GM12865 (cell line): Measurements from ENCODE around the gene HTR2C.

Experiments used
- DNase-seq: peaks from one replicate; pipeline ENCODE4 v3.0.0; 2010; ENCODE audit warnings: low read depth
- H3K4me3 ChIP-seq: 2 replicates; pipeline ENCODE4 v1.5.1; 2011; ENCODE audit warnings: mild to moderate bottlenecking, low read depth, low read length, control low read depth
- TF ChIP-seq, protein P1 (sequence below): IDR thresholded peaks from 2 replicates; pipeline ENCODE4 v1.5.1; 2011; ENCODE audit warnings: low read length, control low read depth, low read depth, inconsistent platforms; ENCODE audit not compliant: insufficient read depth; ENCODE audit errors: missing control alignments

HTR2C gene

DNA sequence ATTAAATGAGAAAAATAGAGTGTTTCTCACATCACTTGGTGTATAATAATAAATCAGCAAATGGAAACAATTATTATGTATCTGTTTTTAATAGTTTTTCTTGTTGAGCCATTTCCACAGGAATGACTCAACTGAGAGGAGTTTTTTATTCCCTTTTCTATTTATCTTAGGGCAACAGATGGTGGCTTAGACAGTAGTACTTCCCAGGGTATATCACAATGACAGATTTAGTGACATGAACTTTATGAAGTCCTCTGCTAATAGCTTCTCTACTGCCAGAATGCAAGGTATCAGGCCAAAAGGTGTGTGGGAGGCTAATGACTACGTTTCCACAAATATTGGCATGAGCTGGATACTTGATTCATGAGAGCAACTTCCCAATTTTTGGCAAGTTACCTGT lies 126.7 kb downstream of the HTR2C start:
- H3K4me3 ChIP-seq: no peak overlapping the region
- DNase-seq: no peak
- TF ChIP-seq, protein P1, sequence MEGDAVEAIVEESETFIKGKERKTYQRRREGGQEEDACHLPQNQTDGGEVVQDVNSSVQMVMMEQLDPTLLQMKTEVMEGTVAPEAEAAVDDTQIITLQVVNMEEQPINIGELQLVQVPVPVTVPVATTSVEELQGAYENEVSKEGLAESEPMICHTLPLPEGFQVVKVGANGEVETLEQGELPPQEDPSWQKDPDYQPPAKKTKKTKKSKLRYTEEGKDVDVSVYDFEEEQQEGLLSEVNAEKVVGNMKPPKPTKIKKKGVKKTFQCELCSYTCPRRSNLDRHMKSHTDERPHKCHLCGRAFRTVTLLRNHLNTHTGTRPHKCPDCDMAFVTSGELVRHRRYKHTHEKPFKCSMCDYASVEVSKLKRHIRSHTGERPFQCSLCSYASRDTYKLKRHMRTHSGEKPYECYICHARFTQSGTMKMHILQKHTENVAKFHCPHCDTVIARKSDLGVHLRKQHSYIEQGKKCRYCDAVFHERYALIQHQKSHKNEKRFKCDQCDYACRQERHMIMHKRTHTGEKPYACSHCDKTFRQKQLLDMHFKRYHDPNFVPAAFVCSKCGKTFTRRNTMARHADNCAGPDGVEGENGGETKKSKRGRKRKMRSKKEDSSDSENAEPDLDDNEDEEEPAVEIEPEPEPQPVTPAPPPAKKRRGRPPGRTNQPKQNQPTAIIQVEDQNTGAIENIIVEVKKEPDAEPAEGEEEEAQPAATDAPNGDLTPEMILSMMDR: no peak

DNA sequence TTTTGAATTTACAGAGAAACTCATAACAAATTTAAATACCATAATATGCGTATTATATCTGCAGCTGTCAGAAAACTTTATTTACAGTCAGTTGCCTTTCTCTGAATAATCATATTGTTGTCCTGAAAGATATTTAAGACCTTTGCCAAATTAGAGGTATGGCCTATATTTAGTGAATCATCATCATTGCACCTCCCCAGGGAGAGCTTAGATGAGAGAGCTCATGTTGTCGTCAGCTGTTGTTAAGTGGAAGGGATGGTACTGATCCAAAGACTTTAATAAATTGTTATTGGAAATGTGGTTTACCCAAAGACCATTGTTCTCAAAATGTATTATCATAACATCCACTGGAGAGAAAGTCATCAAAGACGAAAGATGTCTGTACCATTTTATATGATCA lies 128.6 kb downstream of the HTR2C start:
- DNase-seq: no peak
- TF ChIP-seq, protein P1: no peak
- H3K4me3 ChIP-seq: no peak overlapping the region

DNA sequence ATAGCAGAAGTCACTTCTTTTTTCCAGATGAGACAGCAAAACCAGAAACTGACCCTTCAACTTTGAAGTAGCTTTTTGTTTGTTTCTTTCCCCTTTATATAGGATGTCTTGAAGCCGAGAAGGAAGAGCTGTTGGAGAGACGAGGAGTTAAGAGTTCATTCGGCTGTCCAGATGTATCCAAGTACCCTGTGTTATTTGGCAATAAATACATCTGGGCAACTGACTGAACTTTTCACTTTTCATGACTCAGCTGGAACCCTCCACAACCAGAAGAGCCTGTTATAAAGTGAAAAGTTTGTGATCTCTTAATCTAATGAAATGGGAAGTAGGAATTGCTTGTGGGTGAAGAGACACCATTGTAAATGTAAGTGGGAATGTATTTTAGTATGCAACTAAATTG lies 131.2 kb downstream of the HTR2C start:
- no peak for DNase-seq
- TF ChIP-seq, protein P1: no peak
- H3K4me3 ChIP-seq: no peak overlapping the region

DNA sequence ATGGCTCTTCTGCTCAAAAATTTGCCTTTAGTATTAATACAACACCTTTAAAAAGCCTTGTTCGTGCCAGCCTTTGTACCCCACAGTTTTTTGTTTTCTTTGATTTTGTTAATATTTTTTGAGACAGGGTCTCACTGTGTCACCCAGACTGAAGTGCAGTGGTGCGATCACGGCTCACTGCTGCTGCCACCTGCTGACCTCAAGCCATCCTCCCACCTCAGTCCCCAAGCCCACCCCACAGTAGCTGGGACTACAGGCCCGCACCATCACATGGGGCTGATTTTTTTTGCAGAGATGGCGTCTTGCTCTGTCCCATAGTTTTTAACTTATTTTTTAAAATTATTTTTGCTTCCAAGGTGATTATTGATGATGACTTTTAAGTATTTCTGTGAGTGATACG lies 134.0 kb downstream of the HTR2C start:
- H3K4me3 ChIP-seq: no peak overlapping the region
- no peak for DNase-seq
- TF ChIP-seq, protein P1: no peak

DNA sequence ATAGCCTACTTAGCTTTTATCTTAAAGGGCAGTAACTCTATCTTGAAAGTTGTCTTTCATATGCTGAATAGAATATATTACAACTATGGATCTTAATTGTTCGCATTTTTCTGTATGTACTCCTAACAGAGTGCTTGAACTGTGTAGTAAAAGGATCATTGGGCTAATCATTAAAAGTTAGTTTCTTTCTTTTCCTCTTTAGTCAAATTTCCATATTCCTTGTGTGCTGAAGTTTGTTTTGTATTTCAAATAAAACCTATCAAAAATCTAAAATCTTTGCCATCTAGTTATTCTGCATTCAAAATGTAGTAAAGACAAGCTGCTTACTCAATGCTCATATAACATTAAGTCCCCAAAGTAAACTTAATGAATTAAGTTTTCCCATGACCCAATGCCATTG lies 182.7 kb downstream of the HTR2C start:
- DNase-seq: no peak
- H3K4me3 ChIP-seq: no peak overlapping the region
- TF ChIP-seq, protein P1: no peak

DNA sequence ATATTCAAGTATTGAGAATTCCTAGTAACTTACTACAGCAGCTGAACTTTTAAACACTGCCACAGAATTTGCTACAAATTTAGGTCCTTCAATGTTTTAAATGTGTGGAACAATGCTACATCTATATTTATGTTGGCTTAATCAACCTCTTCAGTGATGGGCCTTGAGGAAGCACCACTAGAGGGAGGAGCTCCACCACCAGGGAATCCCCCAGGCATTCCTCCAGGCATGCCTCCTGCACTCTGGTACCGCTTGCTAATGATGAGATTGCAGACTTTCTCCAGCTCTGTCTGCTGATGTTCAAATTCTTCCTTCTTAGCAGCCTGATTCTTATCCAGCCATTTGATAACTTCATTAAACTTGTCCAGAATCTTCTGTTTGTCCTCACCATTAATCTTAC lies 190.8 kb downstream of the HTR2C start:
- TF ChIP-seq, protein P1: no peak
- H3K4me3 ChIP-seq: no peak overlapping the region
- no peak for DNase-seq

DNA sequence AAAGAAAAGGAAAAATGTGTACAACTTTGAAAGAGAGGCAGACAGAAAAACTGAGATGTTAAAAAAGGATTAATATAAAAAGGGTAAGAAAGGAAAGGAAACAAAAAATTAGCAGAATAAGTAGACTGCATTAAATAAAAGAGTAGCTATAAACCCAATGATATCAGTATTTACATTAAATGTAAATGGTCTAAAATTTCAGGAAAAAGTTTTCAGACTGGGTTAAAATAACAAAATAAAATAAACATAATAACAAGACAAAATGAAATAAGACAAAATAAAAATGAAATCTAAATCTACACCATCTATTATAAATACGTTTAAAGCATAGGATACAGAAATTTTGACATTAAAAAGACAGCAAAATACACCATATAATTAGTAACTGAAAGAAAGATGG lies 199.0 kb downstream of the HTR2C start:
- no peak overlapping the region for H3K4me3 ChIP-seq
- TF ChIP-seq, protein P1: no peak
- no peak for DNase-seq
